H1 (cell line): ENCODE data around the gene TAS2R38.

Experiments
- EP300 ChIP-seq, 2 experiments: IDR thresholded peaks; 1 replicate in 1 of 2; 2 replicates in 1 of 2; pipeline ENCODE4 v1.6.1; 2011 to 2012; ENCODE audit warnings: low read depth in 2 of 2, low read length in 2 of 2, mild to moderate bottlenecking in 2 of 2, borderline replicate concordance in 1 of 2, inconsistent platforms in 1 of 2, moderate library complexity in 1 of 2
- POLR2A ChIP-seq, 2 experiments: IDR thresholded peaks; 1 replicate in 1 of 2; 2 replicates in 1 of 2; pipeline ENCODE4 v1.6.1; 2011; ENCODE audit warnings: low read depth in 2 of 2, low read length in 2 of 2, mild to moderate bottlenecking in 2 of 2; ENCODE audit errors: control extremely low read depth in 1 of 2
- TF ChIP-seq, protein P1 (sequence below), 3 experiments: IDR thresholded peaks; 1 replicate in 2 of 3; 2 replicates in 1 of 3; pipeline versions ENCODE4 v1.5.1 to v1.6.1; 2011; ENCODE audit warnings: low read length in 3 of 3, mild to moderate bottlenecking in 3 of 3, inconsistent platforms in 2 of 3, low read depth in 1 of 3, moderate library complexity in 1 of 3; ENCODE audit not compliant: insufficient read depth in 1 of 3; ENCODE audit errors: control extremely low read depth in 1 of 3

- TF ChIP-seq, protein P1, sequence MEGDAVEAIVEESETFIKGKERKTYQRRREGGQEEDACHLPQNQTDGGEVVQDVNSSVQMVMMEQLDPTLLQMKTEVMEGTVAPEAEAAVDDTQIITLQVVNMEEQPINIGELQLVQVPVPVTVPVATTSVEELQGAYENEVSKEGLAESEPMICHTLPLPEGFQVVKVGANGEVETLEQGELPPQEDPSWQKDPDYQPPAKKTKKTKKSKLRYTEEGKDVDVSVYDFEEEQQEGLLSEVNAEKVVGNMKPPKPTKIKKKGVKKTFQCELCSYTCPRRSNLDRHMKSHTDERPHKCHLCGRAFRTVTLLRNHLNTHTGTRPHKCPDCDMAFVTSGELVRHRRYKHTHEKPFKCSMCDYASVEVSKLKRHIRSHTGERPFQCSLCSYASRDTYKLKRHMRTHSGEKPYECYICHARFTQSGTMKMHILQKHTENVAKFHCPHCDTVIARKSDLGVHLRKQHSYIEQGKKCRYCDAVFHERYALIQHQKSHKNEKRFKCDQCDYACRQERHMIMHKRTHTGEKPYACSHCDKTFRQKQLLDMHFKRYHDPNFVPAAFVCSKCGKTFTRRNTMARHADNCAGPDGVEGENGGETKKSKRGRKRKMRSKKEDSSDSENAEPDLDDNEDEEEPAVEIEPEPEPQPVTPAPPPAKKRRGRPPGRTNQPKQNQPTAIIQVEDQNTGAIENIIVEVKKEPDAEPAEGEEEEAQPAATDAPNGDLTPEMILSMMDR (IDR thresholded peaks at IDR 0.05; ENCODE audit: control extremely low read depth in 1 of 3, insufficient read depth in 1 of 3, low read depth in 1 of 3, low read length in 3 of 3), result peak in 2 of 3 experiments; percentile 55 to 59; a peak in 3 of 4 replicates
- TF ChIP-seq POLR2A (IDR thresholded peaks at IDR 0.05; ENCODE audit: control extremely low read depth in 1 of 2, low read depth in 2 of 2, low read length in 2 of 2) (no peak), EP300 (IDR thresholded peaks at IDR 0.05; ENCODE audit: borderline replicate concordance in 1 of 2, low read depth in 2 of 2, low read length in 2 of 2) (no peak)
These were observed 1.3 kb upstream of the TAS2R38 start for GRCh38 chr7:141974831-141975230.
